Glomerular visceral epithelial cell (primary cell): ENCODE measurements around the gene SRR.
"Not testable (repeated sequence)": the region's sequence is repeated elsewhere in the genome, so short reads cannot be mapped to it uniquely, and the experiment has no call there.

Experiments
- DNase-seq: peaks from one replicate; pipeline ENCODE4 v3.0.0-alpha.2; 2016; ENCODE audit errors: extremely low spot score

SRR gene

DNA sequence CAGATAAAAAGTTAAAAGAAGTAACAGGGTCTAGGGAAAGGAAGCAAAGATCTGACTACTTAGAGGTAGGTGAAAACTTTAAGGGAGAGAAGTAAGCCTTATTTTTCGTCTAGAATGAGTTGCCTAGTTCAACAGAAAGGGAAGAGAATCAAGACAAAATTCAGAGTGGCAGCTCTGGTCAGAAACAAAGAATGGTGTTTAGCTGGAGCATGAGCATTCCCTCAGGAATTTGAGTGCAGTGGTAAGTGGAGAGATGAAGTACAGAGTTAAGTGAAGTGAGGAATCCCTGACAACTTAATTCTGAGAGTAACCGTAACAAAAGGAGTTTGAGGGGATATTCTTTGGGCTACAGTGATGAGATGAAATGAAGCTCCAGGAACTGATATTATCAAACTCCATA lies 11.7 kb upstream of the SRR start:
- DNase-seq, result peak; percentile 13

- DNase-seq, result peak; percentile 8
Observed at GRCh38 chr17:2295575-2295974, 8.2 kb upstream of the SRR start.

DNA sequence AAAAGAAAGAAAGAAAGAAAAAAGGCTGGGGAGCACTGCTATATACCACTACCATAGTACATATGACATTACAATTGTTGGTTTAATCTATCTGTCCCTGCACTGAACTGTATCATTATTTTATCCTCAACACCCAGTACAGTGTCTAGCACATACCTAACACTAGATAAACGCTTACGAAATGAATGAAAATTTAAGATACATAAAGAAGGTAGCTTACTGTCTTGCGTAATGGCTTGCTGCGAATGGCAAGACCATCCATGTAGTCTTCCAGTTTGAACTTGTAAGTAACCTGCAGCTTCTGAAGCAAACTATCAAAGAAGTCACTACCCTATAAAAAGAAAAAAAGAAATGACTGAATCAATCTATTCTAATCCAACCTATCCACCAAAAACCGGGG lies 6.7 kb upstream of the SRR start:
- no peak for DNase-seq

- no peak for DNase-seq
Observed at GRCh38 chr17:2299136-2299535, 4.6 kb upstream of the SRR start.

DNA sequence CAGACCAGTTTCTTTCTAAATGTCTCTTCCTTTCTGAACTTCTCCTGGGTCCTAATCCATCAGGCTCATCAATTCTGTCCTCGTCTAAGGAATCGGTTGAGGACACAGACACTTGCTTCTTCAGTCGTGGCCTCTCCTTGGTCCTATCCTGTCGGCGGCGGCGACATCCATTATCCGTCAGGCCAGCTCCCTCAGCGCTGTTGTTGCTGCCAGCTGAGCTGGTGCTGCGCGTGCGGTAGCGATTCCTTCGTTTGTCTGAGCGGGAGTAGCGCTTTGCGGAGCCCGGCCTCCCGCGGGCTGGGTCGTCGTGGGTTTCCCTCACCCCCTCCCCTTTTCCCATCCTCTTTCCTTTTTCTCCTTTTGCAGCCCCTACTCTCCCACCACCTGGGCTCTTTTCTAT lies 4.0 kb upstream of the SRR start:
- no peak for DNase-seq

- DNase-seq, result no peak
Observed at GRCh38 chr17:2302778-2303203, 959 bp upstream of the SRR start.

DNA sequence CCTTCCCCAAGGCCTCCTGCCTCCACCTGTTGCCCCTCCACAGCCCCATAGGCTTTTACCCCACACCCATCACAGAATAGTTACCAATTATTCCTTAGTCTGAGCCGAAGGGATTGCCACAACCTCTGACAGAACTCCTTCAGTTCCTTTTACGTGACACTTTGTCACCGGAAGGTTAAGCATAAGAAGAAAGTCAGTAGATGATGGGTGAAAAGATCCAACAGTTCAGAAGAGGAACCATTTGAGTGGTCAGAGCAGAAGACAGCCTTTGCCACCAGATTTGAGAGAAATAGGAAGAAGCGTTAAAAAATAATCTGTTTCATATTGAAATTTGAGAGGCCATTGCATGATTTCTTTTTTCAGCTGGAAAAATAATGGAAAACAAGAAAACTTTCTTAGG lies 1.2 kb downstream of the SRR start:
- no peak for DNase-seq

- no peak for DNase-seq
Observed at GRCh38 chr17:2309338-2310154, 5.8 kb downstream of the SRR start.

DNA sequence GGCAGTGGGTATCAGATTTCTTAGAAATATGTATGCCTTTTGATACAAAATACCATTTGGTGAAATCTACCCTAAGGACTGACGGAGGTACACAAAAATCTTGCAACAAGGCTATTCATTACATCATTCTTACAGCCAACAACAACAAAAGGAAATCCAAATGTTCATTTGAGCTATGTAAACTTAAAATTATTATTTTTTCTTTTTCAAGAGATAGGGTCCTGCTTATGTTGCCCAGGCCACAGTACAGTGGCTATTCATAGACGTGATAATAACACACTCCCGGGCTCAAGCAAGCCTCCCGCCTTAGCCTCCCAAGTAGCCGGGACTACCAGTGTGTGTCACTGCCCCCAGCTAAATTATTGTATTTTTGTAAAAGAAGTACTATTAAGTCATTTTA lies 9.0 kb downstream of the SRR start:
- DNase-seq, result no peak

GRCh38 chr17:2316916-2317205 lies 13.1 kb downstream of the SRR start:
- DNase-seq, result not testable (repeated sequence)

DNA sequence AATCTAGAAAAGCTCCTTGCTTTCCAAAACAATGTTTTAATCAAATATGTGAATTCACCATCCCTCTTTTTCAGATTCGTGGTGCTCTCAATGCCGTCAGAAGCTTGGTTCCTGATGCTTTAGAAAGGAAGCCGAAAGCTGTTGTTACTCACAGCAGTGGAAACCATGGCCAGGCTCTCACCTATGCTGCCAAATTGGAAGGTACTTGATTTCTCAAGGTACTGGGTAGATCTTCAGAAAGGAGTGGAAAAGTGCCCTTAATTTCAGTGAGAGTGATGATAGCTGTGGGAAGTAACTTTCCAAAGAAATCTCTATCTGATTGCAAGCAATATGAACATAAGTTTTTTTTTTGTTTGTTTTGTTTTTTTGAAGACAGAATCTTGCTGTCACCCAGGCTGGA lies 14.0 kb downstream of the SRR start:
- no peak for DNase-seq

DNA sequence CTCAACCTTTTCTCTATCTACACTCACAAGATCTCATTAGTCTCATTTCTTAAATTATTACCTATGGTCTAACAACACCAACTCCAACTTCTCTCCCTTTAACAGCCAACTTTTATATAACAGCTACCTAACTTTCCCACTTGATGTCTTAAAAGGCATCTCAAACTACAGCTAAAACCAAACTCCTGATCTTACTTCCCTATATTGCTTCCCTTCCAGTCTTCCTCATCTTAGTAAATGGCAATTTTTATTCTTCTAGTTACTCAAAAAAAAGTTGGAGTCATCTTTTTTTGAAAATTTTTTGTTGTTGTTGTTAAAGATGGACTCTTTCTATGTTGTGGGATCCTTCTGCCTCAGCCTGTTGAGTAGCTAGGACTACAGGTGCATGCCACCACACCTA lies 15.3 kb downstream of the SRR start:
- DNase-seq, result no peak

DNA sequence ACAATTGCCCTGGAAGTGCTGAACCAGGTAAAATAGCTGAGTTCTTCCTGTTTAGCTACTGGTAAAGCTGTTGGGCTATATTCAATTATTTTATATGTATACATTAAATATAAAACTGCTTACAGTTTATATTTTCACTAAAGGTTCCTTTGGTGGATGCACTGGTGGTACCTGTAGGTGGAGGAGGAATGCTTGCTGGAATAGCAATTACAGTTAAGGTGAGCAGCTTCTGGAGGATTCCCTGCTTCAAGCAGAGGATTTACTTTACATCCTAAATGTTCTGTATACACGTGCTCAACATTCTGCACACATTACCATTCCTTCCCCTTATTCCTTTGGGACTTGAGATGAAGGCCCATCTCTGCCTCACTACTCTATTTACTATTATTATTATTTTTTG lies 17.6 kb downstream of the SRR start:
- DNase-seq, result no peak

DNA sequence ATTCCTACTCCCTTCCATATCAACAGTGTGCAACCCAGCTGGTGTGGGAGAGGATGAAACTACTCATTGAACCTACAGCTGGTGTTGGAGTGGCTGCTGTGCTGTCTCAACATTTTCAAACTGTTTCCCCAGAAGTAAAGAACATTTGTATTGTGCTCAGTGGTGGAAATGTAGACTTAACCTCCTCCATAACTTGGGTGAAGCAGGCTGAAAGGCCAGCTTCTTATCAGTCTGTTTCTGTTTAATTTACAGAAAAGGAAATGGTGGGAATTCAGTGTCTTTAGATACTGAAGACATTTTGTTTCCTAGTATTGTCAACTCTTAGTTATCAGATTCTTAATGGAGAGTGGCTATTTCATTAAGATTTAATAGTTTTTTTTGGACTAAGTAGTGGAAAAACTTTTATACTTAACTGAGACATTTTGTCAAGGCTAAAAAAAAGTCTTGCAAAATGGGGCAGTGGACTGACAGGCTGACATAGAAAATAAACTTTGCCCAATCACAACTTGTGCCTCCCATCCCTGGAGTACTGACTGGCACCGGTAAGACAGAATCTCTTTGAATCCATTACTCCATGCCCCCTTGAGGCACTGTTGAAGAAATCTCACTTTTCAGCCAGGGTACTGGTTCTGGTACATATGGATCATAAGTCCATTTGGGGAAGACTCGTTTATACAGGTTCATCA lies 20.0 kb downstream of the SRR start:
- no peak for DNase-seq

DNA sequence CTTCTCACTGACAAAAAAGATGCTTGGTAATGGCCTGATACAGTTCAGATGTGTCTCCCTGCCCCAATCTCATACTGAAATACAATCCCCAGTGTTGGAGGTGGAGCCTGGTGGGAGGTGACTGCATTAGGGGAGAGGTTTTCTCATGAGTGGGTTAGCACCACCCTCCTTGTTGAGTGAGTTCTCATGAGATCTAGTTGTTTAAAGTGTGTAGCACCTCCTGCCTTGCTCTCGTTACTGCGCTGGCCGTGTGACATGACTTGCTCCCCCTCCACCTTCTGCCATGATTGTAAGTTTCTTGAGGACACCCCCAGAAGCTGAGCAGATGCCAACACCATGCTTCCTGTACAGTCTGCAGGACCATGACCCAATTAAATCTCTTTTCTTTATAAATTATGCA lies 27.6 kb downstream of the SRR start:
- no peak for DNase-seq

DNA sequence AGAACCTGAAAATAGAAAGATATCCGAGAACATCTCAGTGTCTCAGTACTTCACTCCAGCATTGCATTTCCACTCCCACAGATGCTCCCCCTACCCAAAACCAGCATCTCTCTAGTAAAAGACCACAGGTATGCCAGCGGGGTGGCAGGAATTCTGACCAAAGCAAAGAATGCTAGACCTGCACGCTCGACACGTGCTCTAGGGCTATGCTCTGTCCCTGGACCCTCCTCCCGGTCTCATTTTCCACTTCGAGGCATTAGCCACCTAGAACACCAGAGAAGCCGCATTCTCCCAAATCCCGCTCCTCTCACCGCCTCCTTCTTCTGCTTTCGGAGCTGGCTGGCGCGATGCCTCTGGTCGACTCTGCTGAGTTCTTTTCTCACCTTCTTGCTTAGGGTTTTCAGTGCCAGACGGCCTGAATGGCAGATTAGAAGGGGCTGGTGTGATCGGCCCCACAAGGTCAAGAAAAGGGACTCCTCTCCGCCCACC lies 32.0 kb downstream of the SRR start:
- DNase-seq, result peak; percentile 47

GRCh38 chr17:2336215-2336851 lies 32.6 kb downstream of the SRR start, which contains the start of gene TSR1:
TSS of gene TSR1 (minus strand) at chr17:2336457. CDS start at chr17:2336427, 30 bp downstream.
- peak; percentile 89 for DNase-seq

DNA sequence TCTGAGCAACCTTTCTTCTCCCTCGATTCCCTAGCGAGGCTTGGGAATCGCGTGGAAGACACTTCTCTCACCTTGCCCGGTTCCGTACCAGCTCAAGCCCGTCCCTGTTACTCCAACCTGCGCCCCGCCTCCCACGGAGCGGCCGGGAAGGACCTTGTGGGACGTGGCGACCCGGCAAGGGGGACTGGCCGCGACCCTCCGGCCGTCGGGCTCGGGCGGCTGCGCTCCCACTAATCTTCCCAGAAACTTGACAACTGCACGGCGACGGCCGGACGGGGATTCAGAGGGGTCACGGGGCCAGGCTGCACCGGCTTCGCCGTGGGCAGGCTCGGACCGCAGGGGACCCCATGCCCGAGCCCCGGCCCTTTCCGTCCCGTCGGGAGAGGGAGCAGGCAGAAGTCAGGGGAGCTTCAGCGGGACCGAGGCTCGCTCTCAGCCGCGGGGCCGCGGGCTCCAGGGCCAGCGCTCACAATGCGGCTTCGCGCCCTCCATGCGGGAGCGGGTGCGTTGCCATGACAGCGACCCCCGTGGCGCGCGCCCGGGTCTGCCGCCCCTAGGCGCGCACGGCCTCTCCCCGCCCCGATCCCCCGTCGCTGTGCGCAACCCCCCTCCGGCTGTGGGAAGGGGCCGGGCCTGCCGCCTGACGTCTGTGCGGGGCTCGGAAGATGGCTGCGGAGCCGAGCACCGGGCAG lies 33.2 kb downstream of the SRR start, which contains the start of gene SGSM2:
TSS of gene SGSM2 (plus strand) at position 650 of the 692 bp plus-strand sequence. CDS start 188 bp downstream, outside the sequence.
- peak; percentile 57 for DNase-seq

GRCh38 chr17:2337544-2338314 lies 34.0 kb downstream of the SRR start:
- peak; percentile 74 for DNase-seq

DNA sequence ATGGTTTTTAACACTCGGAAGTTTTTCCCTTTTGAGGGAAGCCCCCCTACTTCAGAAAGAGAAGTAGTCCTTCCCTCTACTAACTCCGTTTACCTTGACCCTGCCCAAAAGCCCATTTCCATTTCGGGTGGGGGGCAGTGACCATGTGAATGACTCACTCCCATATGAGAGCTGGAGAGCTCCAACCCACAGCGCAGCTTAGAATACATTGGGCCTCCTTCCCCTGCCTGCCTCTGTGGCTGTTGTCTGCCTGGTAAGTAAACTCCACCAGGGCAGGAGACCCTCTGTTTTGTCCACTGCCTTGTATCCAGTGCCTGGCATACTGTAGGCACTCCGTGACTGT lies 34.5 kb downstream of the SRR start:
- peak; percentile 20 for DNase-seq

DNA sequence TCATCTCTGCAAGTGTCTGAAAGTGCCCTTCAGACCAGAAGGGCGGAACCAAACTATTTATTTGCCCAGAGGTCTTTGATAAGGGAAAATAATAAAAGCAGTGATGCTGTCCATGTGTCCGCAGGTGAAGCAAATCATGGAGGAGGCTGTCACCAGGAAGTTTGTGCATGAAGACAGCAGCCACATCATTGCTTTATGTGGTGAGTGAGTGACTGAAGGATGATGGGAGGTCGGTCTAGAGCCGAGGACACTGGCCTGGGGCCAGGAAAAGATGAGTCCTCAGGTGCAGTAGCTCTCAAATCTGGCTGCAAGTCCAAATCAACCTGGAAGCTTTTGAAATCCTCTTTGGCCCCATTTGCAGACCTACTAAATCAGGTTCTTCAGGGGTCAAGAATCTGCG lies 39.7 kb downstream of the SRR start:
- no peak for DNase-seq
